Measurements from ENCODE around the gene SORT1. TPM values are rescaled to one million over a fixed set of nuclear protein-coding genes. Genes with fewer than 3 reads are reported as not detected.

Gene SORT1
- total and polyA plus RNA-seq, 2 of the 4 experiments (the other 2 are of a cell fraction): 15.8 to 16.7 TPM

GRCh38 chr1:109272831-109273547 lies 124.7 kb downstream of the SORT1 start:
- H2BK5ac ChIP-seq (ENCODE audit: low read depth, low read length, poor library complexity, severe bottlenecking): no peak overlapping the region
- intact Hi-C loops (cut with micrococcal nuclease): no loop called here
- H3K4me2 ChIP-seq (ENCODE audit: low read depth, low read length): no peak overlapping the region
- no peak overlapping the region for H2BK120ac ChIP-seq (ENCODE audit: low read depth, low read length)
- dilution Hi-C loops (cut with HindIII; ENCODE audit: low sequenced_read_pairs, unreplicated experiment): no loop called here
- peak overlapping the region; percentile 61 for H2AFZ ChIP-seq (replicated peaks; ENCODE audit: low read length, poor library complexity)
- H3K9ac ChIP-seq (ENCODE audit: low read depth, low read length): no peak overlapping the region
- no peak overlapping the region for H3K23ac ChIP-seq (ENCODE audit: low read depth, low read length)
- H3K14ac ChIP-seq (replicated peaks; ENCODE audit: low read depth, low read length): no peak overlapping the region
- ATAC-seq (ENCODE audit: low read depth) (no peak), DNase-seq (no peak)
- peak overlapping the region; percentile 23 for H2AK9ac ChIP-seq (replicated peaks; ENCODE audit: low read depth, low read length, poor library complexity)
- no peaks in the 10 kb centered on the region for H3K27me3 ChIP-seq (ENCODE audit: control insufficient read depth, insufficient read depth, low read length)
- no peak overlapping the region for H4K8ac ChIP-seq (ENCODE audit: low read depth in 2 of 2, low read length in 2 of 2)
- H3K4me1 ChIP-seq (ENCODE audit: control insufficient read depth, insufficient read depth, low read length): peaks cover 14% of the 10 kb centered on the region
- in situ Hi-C loops (cut with MboI; ENCODE audit: low sequenced_read_pairs): no loop called here
- peaks cover 2% of the 10 kb centered on the region; the same call in 1 of the 2 replicates for H3K9me3 ChIP-seq (ENCODE audit: control insufficient read depth, insufficient read depth, low read length)
- H3K27ac ChIP-seq (ENCODE audit: insufficient read depth, low read length): no peak overlapping the region
- H4K20me1 ChIP-seq (ENCODE audit: insufficient read depth, low read length): no peaks in the 10 kb centered on the region
- ChIA-PET POLR2A (ENCODE audit: unreplicated experiment) (no interaction called here), CTCF (no interaction called here)
- no peak for TF ChIP-seq ELK1 (IDR thresholded peaks at IDR 0.05; ENCODE audit: borderline replicate concordance, low read depth, low read length)
- H2BK20ac ChIP-seq (ENCODE audit: low read depth, low read length): no peak overlapping the region
- no peak overlapping the region for H2BK15ac ChIP-seq (ENCODE audit: low read depth, low read length)
- WGBS, 2 experiments (ENCODE audit: extremely low coverage in 2 of 2, insufficient read length in 1 of 2): 90% methylated on average over 8 of the region's 16 CpGs; no CpG with 5 or more reads in 1 of the 2 experiments
- H4K91ac ChIP-seq (ENCODE audit: insufficient read depth, low read depth, low read length): no peak overlapping the region
- no peak overlapping the region for H3K56ac ChIP-seq (ENCODE audit: extremely low read depth, insufficient read depth, low read length)
- H4K5ac ChIP-seq (ENCODE audit: low read depth, low read length): no peak overlapping the region
- no peak overlapping the region for H3K18ac ChIP-seq (ENCODE audit: low read depth, low read length)
- no peak overlapping the region for H3K4me3 ChIP-seq (ENCODE audit: insufficient read depth, low read depth, low read length)
- peaks cover 5% of the 10 kb centered on the region; the same call in 1 of the 2 replicates for H3K9me1 ChIP-seq (ENCODE audit: insufficient read depth, low read length)
- peaks cover 2% of the 10 kb centered on the region; the same call in 1 of the 2 replicates for H3K36me3 ChIP-seq (ENCODE audit: control insufficient read depth, insufficient read depth, low read length)
- peaks cover 0 to 10% of the 10 kb centered on the region in 2 experiments; a peak in 3 of 4 replicates for H3K79me1 ChIP-seq (ENCODE audit: low read depth in 1 of 2, low read length in 2 of 2)
- peak overlapping the region; percentile 6; the same call in 1 of the 2 replicates for H3K4ac ChIP-seq (ENCODE audit: low read depth, low read length)
- no peak overlapping the region for H2AK5ac ChIP-seq (ENCODE audit: low read depth, low read length)
- BruUV-seq (replicated peaks): no TSS peak
